ENCODE measurements around the gene USP11.

Gene USP11

DNA sequence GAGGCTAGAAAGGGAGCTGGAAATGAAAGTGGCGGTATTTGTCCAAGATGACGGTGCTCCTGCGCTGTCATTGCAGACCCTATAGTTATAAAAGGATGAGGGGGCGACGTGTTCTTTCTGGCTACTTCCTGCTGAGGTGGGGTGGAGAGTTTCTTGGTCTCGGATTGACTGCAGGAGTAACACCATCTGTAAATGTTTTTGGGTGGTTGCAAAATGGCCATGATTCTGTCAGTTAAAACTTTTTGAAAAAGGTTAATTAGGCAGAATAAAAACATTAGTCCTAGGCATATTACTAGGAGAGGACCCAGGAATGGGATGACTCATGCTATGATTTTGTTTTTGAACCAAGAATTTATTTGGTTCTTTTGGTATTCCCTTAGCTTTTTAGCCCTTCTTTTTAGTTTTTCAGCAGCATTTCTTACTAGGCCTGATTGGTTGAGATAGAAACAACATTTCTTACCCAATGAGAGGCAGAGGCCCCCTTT is 53.1 kb downstream of the USP11 start:
- DNase-seq (ENCODE audit: low read depth, low spot score), result no peak
- H3K36me3 ChIP-seq (ENCODE audit: insufficient read depth, low read length), result no peaks in the 10 kb centered on the region
- H3K9me3 ChIP-seq (ENCODE audit: low read depth, low read length), result no peaks in the 10 kb centered on the region
- H3K9ac ChIP-seq (ENCODE audit: insufficient read length), result no peak overlapping the region
- no peak overlapping the region for H3K4me3 ChIP-seq
- H3K27ac ChIP-seq, result no peak overlapping the region
- TF ChIP-seq POLR2AphosphoS5 (IDR thresholded peaks at IDR 0.05; ENCODE audit: borderline replicate concordance, low read depth, low read length) (no peak), FOXP2 (optimal IDR thresholded peaks at IDR 0.05; ENCODE audit: control extremely low read depth, extremely low read length, insufficient read depth) (no peak), EZH2 (IDR thresholded peaks at IDR 0.05) (no peak)

DNA sequence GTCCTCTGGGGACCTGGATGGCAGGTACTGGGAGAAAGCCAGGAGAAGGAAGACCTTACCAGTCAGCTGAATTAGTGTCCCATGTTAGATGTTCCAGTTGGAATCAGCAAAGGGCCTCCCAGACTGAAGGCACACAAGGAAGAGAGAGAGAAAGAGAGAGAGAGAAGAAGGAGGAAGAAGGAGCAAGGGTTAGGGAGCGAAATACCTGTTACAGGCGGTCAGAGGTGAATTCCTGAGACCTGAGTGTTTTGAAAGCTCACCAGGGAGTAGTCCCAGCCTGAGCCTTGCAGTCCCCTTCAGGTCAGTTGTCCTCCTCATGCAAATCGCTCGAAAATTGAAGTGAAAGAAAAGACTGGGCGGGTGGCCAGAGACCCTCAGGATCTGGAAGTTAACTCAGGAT is 60.3 kb downstream of the USP11 start:
- no peak overlapping the region for H3K27ac ChIP-seq

DNA sequence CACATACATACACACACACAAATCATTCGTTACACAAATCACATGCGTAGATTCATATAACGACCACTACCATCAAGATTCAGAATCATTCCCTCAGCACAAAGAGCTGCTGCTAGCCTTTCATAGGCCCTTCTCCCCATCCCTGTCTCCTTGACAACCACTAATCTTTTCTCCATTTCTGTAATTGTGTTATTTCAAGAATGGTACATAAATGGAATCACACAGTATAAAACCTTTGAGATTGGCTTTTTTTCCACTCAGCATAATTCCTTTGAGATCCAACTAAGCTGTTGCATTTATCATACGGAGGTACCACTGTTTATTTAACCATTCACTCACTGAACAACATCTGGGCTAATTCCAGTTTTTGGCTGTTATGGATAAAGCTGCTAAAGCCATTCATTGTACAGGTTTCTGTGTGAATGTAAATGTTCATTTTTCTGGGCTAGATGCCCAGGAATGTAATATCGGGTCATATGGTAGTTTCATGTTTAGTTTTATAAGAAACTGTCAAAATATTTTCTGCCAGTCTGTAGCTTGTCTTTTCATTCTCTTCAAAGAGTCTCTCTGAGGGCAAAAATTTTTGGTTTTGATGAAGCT is 64.1 kb downstream of the USP11 start:
- H3K9ac ChIP-seq (ENCODE audit: insufficient read length), result no peak overlapping the region
- H3K9me3 ChIP-seq (ENCODE audit: low read depth, low read length), result no peaks in the 10 kb centered on the region
- TF ChIP-seq FOXP2 (optimal IDR thresholded peaks at IDR 0.05; ENCODE audit: control extremely low read depth, extremely low read length, insufficient read depth) (no peak), EZH2 (IDR thresholded peaks at IDR 0.05) (no peak), POLR2AphosphoS5 (IDR thresholded peaks at IDR 0.05; ENCODE audit: borderline replicate concordance, low read depth, low read length) (no peak)
- no peak overlapping the region for H3K4me3 ChIP-seq
- no peak overlapping the region for H3K27ac ChIP-seq
- no peaks in the 10 kb centered on the region for H3K36me3 ChIP-seq (ENCODE audit: insufficient read depth, low read length)
- no peak for DNase-seq (ENCODE audit: low read depth, low spot score)

More for the DNA sequence above, 60.3 kb downstream of the USP11 start:
- TF ChIP-seq EZH2 (IDR thresholded peaks at IDR 0.05) (no peak), FOXP2 (optimal IDR thresholded peaks at IDR 0.05; ENCODE audit: control extremely low read depth, extremely low read length, insufficient read depth) (no peak), POLR2AphosphoS5 (IDR thresholded peaks at IDR 0.05; ENCODE audit: borderline replicate concordance, low read depth, low read length) (no peak)
- DNase-seq (ENCODE audit: low read depth, low spot score), result no peak
- Histone ChIP-seq H3K9ac (ENCODE audit: insufficient read length) (no peak overlapping the region), H3K4me3 (no peak overlapping the region), H3K36me3 (ENCODE audit: insufficient read depth, low read length) (no peaks in the 10 kb centered on the region), H3K9me3 (ENCODE audit: low read depth, low read length) (no peaks in the 10 kb centered on the region)

DNA sequence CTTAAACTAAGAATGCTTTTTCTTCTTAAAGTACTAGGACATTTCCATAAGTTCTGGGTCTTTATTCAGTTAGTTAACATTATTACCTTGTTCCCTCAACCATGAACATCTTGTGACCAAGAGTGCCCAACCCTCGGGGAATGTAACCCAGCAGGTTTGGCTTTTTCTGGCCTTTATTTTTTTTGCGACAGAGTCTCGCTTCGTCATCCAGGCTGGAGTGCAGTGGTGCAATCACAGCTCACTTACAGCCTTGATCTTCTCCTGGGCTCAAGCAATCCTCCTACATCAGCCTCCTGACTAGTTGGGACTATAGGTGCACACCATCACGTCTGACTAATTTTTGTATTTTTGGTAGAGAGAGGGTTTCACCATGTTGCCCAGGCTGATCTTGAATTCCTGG is 65.1 kb downstream of the USP11 start:
- no peaks in the 10 kb centered on the region for H3K9me3 ChIP-seq (ENCODE audit: low read depth, low read length)
- no peak overlapping the region for H3K27ac ChIP-seq
- H3K36me3 ChIP-seq (ENCODE audit: insufficient read depth, low read length), result no peaks in the 10 kb centered on the region
- H3K4me3 ChIP-seq, result no peak overlapping the region
- DNase-seq (ENCODE audit: low read depth, low spot score), result no peak
- no peak overlapping the region for H3K9ac ChIP-seq (ENCODE audit: insufficient read length)
- no peak for TF ChIP-seq FOXP2 (optimal IDR thresholded peaks at IDR 0.05; ENCODE audit: control extremely low read depth, extremely low read length, insufficient read depth)
- TF ChIP-seq POLR2AphosphoS5 (IDR thresholded peaks at IDR 0.05; ENCODE audit: borderline replicate concordance, low read depth, low read length), result no peak
- TF ChIP-seq EZH2 (IDR thresholded peaks at IDR 0.05), result no peak

All from SK-N-MC (cell line).